GM12873 (cell line): Measurements from ENCODE around the gene GPRIN2.

Experiments
- TF ChIP-seq, protein P1 (sequence below): IDR thresholded peaks from 2 replicates; pipeline ENCODE4 v1.5.1; 2012; ENCODE audit warnings: low read depth, mild to moderate bottlenecking, moderate library complexity, low read length, control low read depth; ENCODE audit not compliant: insufficient read depth; ENCODE audit errors: missing control alignments

The GPRIN2 gene

DNA sequence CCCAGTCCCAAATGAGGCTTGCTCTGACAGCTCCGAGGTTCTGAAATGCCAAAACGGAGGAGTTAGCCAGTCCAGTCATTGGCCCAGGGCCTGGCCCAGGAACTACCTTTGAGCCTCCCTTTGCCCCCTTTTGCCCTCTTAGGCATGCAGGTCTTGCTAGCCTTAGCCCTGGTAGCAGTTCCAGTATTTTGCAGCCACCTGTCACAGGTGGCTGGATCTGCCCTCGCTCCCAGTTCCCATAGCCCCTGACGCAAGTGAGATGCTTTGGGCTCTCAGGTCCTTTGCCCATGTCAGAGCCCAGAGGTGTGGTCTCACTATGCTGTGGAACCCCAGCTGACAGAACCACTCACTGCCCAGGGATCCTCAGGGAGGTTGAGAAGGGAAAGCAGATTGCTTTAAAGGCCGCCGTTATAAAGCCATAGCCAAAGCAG lies 42.0 kb downstream of the GPRIN2 start:
- TF ChIP-seq, protein P1, sequence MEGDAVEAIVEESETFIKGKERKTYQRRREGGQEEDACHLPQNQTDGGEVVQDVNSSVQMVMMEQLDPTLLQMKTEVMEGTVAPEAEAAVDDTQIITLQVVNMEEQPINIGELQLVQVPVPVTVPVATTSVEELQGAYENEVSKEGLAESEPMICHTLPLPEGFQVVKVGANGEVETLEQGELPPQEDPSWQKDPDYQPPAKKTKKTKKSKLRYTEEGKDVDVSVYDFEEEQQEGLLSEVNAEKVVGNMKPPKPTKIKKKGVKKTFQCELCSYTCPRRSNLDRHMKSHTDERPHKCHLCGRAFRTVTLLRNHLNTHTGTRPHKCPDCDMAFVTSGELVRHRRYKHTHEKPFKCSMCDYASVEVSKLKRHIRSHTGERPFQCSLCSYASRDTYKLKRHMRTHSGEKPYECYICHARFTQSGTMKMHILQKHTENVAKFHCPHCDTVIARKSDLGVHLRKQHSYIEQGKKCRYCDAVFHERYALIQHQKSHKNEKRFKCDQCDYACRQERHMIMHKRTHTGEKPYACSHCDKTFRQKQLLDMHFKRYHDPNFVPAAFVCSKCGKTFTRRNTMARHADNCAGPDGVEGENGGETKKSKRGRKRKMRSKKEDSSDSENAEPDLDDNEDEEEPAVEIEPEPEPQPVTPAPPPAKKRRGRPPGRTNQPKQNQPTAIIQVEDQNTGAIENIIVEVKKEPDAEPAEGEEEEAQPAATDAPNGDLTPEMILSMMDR, result no peak
